Measurements from ENCODE around the gene CDH13.

GRCh38 chr16:83449861-83450260 is 823.1 kb downstream of the CDH13 start:
- TF ChIP-seq EZH2 (optimal IDR thresholded peaks at IDR 0.05; ENCODE audit: low read depth, low read length) (no peak), CTCF (IDR thresholded peaks at IDR 0.05; ENCODE audit: low read length) (no peak)
